A204.1 (cell line): ENCODE measurements around the gene PRKACB.
A peak's percentile ranks its signal among the peaks of the same experiment; 100 is the strongest.

Experiments
- FAIRE-seq: peaks from 2 replicates; lab custom pipeline; 2012; peaks lifted over from hg19 to GRCh38; lab: Jason Lieb, UNC

The PRKACB gene

GRCh38 chr1:84156210-84156621 lies 12.1 kb downstream of the PRKACB start:
- no peak for FAIRE-seq

- no peak for FAIRE-seq
Measured at GRCh38 chr1:84159533-84160240, 15.6 kb downstream of the PRKACB start.

- FAIRE-seq = peak; percentile 34
Measured at GRCh38 chr1:84162295-84162694, 18.2 kb downstream of the PRKACB start.

GRCh38 chr1:84163123-84163931 lies 19.3 kb downstream of the PRKACB start:
- no peak for FAIRE-seq

- FAIRE-seq = no peak
Measured at GRCh38 chr1:84164161-84164560, 20.1 kb downstream of the PRKACB start.

- FAIRE-seq = no peak
Measured at GRCh38 chr1:84164567-84165021, 20.5 kb downstream of the PRKACB start.

- FAIRE-seq = no peak
Measured at GRCh38 chr1:84165601-84166000, 21.5 kb downstream of the PRKACB start.

GRCh38 chr1:84166797-84167196 lies 22.7 kb downstream of the PRKACB start:
- no peak for FAIRE-seq

GRCh38 chr1:84168783-84169182 lies 24.7 kb downstream of the PRKACB start:
- no peak for FAIRE-seq

GRCh38 chr1:84170171-84170570 lies 26.1 kb downstream of the PRKACB start:
- FAIRE-seq = no peak

GRCh38 chr1:84171481-84171880 lies 27.4 kb downstream of the PRKACB start:
- FAIRE-seq = no peak

GRCh38 chr1:84174051-84174556 lies 30.0 kb downstream of the PRKACB start:
- no peak for FAIRE-seq

GRCh38 chr1:84181350-84182005 lies 37.4 kb downstream of the PRKACB start:
- no peak for FAIRE-seq

- FAIRE-seq = no peak
Measured at GRCh38 chr1:84190455-84190854, 46.4 kb downstream of the PRKACB start.

- no peak for FAIRE-seq
Measured at GRCh38 chr1:84192681-84193080, 48.6 kb downstream of the PRKACB start.

GRCh38 chr1:84198832-84199231 lies 54.8 kb downstream of the PRKACB start:
- no peak for FAIRE-seq

- no peak for FAIRE-seq
Measured at GRCh38 chr1:84199257-84199656, 55.2 kb downstream of the PRKACB start.

- FAIRE-seq = peak; percentile 6
Measured at GRCh38 chr1:84202126-84202525, 58.1 kb downstream of the PRKACB start.

GRCh38 chr1:84206375-84206774 lies 62.3 kb downstream of the PRKACB start:
- no peak for FAIRE-seq

- no peak for FAIRE-seq
Measured at GRCh38 chr1:84208935-84209334, 64.9 kb downstream of the PRKACB start.

- FAIRE-seq = no peak
Measured at GRCh38 chr1:84214115-84214956, 70.3 kb downstream of the PRKACB start.

- FAIRE-seq = no peak
Measured at GRCh38 chr1:84217239-84217638, 73.2 kb downstream of the PRKACB start.
